H9 (cell line): ENCODE results near the gene RASGRF2. TPM values are rescaled to one million over a fixed set of nuclear protein-coding genes. Genes with fewer than 3 reads are reported as not detected.

Experiments
- DNase-seq: peaks from one replicate; pipeline ENCODE4 v3.0.0-alpha.2; 2017
- H2AFZ ChIP-seq: one replicate; pipeline ENCODE4 v1.6.1; 2013; ENCODE audit warnings: mild to moderate bottlenecking, low read length, control low read depth, moderate library complexity
- H2AK5ac ChIP-seq: 2 replicates; pipeline ENCODE4 v1.6.1; 2013; ENCODE audit warnings: low read length, control low read depth, mixed read lengths; ENCODE audit not compliant: insufficient read length
- H2BK120ac ChIP-seq: one replicate; pipeline ENCODE4 v1.6.1; 2013; ENCODE audit warnings: low read depth, mild to moderate bottlenecking, low read length, control low read depth, inconsistent platforms; ENCODE audit not compliant: poor library complexity, severe bottlenecking
- H2BK12ac ChIP-seq: 2 replicates; pipeline ENCODE4 v1.6.1; 2013; ENCODE audit warnings: low read length, control low read depth, mixed read lengths, low read depth; ENCODE audit not compliant: insufficient read length
- H2BK15ac ChIP-seq: 2 replicates; pipeline ENCODE4 v1.6.1; 2013; ENCODE audit warnings: low read depth, low read length, control low read depth
- H2BK20ac ChIP-seq: one replicate; pipeline ENCODE4 v1.6.1; 2013; ENCODE audit warnings: low read depth, mild to moderate bottlenecking, low read length, control low read depth, inconsistent platforms; ENCODE audit not compliant: poor library complexity, severe bottlenecking
- H2BK5ac ChIP-seq: 2 replicates; pipeline ENCODE4 v1.6.1; 2013; ENCODE audit warnings: low read length, control low read depth, mixed read lengths; ENCODE audit not compliant: insufficient read length
- H3K14ac ChIP-seq: 2 replicates; pipeline ENCODE4 v1.6.1; 2013; ENCODE audit warnings: low read length, control low read depth; ENCODE audit not compliant: insufficient read depth
- H3K18ac ChIP-seq: 2 replicates; pipeline ENCODE4 v1.6.1; 2013; ENCODE audit warnings: low read depth, mild to moderate bottlenecking, mixed read lengths, low read length, control low read depth; ENCODE audit not compliant: insufficient read length
- H3K23ac ChIP-seq: 2 replicates; pipeline ENCODE4 v1.6.1; 2013; ENCODE audit warnings: low read length, control low read depth, mixed read lengths, low read depth; ENCODE audit not compliant: insufficient read length
- H3K23me2 ChIP-seq: 2 replicates; pipeline ENCODE4 v1.6.1; 2013; ENCODE audit warnings: low read depth, mild to moderate bottlenecking, mixed read lengths, low read length, control low read depth; ENCODE audit not compliant: insufficient read length, poor library complexity, severe bottlenecking
- H3K27ac ChIP-seq: 2 replicates; pipeline ENCODE4 v1.5.1; 2013; ENCODE audit warnings: low read length, control low read depth, mixed read lengths, low read depth; ENCODE audit not compliant: insufficient read length
- H3K27me3 ChIP-seq: 2 replicates; pipeline ENCODE4 v1.6.1; 2013; ENCODE audit warnings: low read length, control low read depth, inconsistent platforms; ENCODE audit not compliant: insufficient read depth
- H3K4ac ChIP-seq: 2 replicates; pipeline ENCODE4 v1.6.1; 2013; ENCODE audit warnings: low read depth, mild to moderate bottlenecking, control low read depth, inconsistent platforms, low read length, moderate library complexity
- H3K4me1 ChIP-seq: 2 replicates; pipeline ENCODE4 v1.6.1; 2013; ENCODE audit warnings: low read length, control low read depth, inconsistent platforms; ENCODE audit not compliant: insufficient read depth
- H3K4me2 ChIP-seq: 2 replicates; pipeline ENCODE4 v1.6.1; 2013; ENCODE audit warnings: low read length, control low read depth, mixed read lengths; ENCODE audit not compliant: insufficient read length, insufficient read depth
- H3K56ac ChIP-seq: 2 replicates; pipeline ENCODE4 v1.6.1; 2013; ENCODE audit warnings: low read depth, mild to moderate bottlenecking, mixed read lengths, low read length, control low read depth; ENCODE audit not compliant: insufficient read length
- H3K79me1 ChIP-seq: 2 replicates; pipeline ENCODE4 v1.6.1; 2013; ENCODE audit warnings: low read depth, mild to moderate bottlenecking, moderate library complexity, low read length, control low read depth, inconsistent platforms; ENCODE audit not compliant: insufficient read depth, poor library complexity, severe bottlenecking
- H3K79me2 ChIP-seq: 2 replicates; pipeline ENCODE4 v1.6.1; 2013; ENCODE audit warnings: low read length, control low read depth, inconsistent platforms; ENCODE audit not compliant: insufficient read depth
- H3K9ac ChIP-seq: 2 replicates; pipeline ENCODE4 v1.6.1; 2013; ENCODE audit warnings: low read length, control low read depth, mixed read lengths; ENCODE audit not compliant: insufficient read length; ENCODE audit errors: extremely low read depth
- H3K9me3 ChIP-seq: one replicate; pipeline ENCODE4 v1.6.1; 2013; ENCODE audit warnings: low read depth, low read length, inconsistent platforms; ENCODE audit not compliant: control insufficient read depth
- H3T11ph ChIP-seq: one replicate; pipeline ENCODE4 v1.6.1; 2013; ENCODE audit warnings: mild to moderate bottlenecking, low read length, control low read depth, inconsistent platforms
- H4K20me1 ChIP-seq: one replicate; pipeline ENCODE4 v1.6.1; 2013; ENCODE audit not compliant: control insufficient read depth, insufficient read length, insufficient read depth
- H4K5ac ChIP-seq: 2 replicates; pipeline ENCODE4 v1.6.1; 2013; ENCODE audit warnings: low read depth, mild to moderate bottlenecking, mixed read lengths, low read length, control low read depth; ENCODE audit not compliant: insufficient read length
- H4K8ac ChIP-seq: replicated peaks from 2 replicates; pipeline ENCODE4 v1.6.1; 2013; ENCODE audit warnings: low read length, control low read depth, mixed read lengths, low read depth; ENCODE audit not compliant: insufficient read length
- H4K91ac ChIP-seq: 2 replicates; pipeline ENCODE4 v1.6.1; 2013; ENCODE audit warnings: low read depth, mild to moderate bottlenecking, moderate library complexity, mixed read lengths, low read length, control low read depth; ENCODE audit not compliant: insufficient read length
- H3K27ac Mint-ChIP-seq, 3 experiments: 2 replicates in 2 of 3; 3 replicates in 1 of 3; pipeline ENCODE4 v1.8.0; 2020 to 2021; ENCODE audit warnings: mixed read lengths in 3 of 3, mild to moderate bottlenecking in 1 of 3, moderate library complexity in 1 of 3
- H3K27me3 Mint-ChIP-seq: 2 replicates; pipeline ENCODE4 v1.8.0; 2021; ENCODE audit warnings: low read depth, mild to moderate bottlenecking, moderate library complexity, mixed read lengths
- H3K36me3 Mint-ChIP-seq, 3 experiments: 2 replicates in 2 of 3; 3 replicates in 1 of 3; pipeline ENCODE4 v1.8.0; 2020 to 2021; ENCODE audit warnings: low read depth in 3 of 3, mixed read lengths in 3 of 3; ENCODE audit not compliant: insufficient read depth in 1 of 3
- H3K4me1 Mint-ChIP-seq, 2 experiments: 2 replicates each; pipeline ENCODE4 v1.8.0; 2020; ENCODE audit warnings: mixed read lengths in 2 of 2
- H3K4me3 Mint-ChIP-seq, 2 experiments: 2 replicates in 1 of 2; 3 replicates in 1 of 2; pipeline ENCODE4 v1.8.0; 2020 to 2021; ENCODE audit warnings: mild to moderate bottlenecking in 2 of 2, mixed read lengths in 2 of 2, moderate library complexity in 1 of 2
- H3K9me3 Mint-ChIP-seq, 2 experiments: 2 replicates in 1 of 2; 3 replicates in 1 of 2; pipeline ENCODE4 v1.8.0; 2020; ENCODE audit warnings: mild to moderate bottlenecking in 2 of 2, mixed read lengths in 2 of 2, moderate library complexity in 1 of 2
- WGBS: extraction: QIAGEN DNeasy Blood & Tissue Kit; methylation state at CpG from one replicate; pipeline ENCODE4 v1.1.7; 2013; ENCODE audit warnings: missing lambda C conversion rate, low lambda C conversion rate, mixed read lengths; ENCODE audit not compliant: insufficient read length; ENCODE audit errors: extremely low coverage; 5-methylcytosine and 5-hydroxymethylcytosine counted together
- total RNA-seq: library from RNA; stranded (reverse); gene quantifications from 2 replicates; pipeline ENCODE4 v1.2.1, GENCODE V29; 2021
- TF ChIP-seq, protein P1 (sequence below): fragments of 200-600 bp; sonication (generic); conservative IDR thresholded peaks from 3 replicates; pipeline ENCODE4 v1.8.0; 2021; ENCODE audit warnings: antibody characterized with exemption, mild to moderate bottlenecking

Gene RASGRF2
- total RNA-seq, 1 experiment from 2014 or later, result 13.5 TPM

DNA sequence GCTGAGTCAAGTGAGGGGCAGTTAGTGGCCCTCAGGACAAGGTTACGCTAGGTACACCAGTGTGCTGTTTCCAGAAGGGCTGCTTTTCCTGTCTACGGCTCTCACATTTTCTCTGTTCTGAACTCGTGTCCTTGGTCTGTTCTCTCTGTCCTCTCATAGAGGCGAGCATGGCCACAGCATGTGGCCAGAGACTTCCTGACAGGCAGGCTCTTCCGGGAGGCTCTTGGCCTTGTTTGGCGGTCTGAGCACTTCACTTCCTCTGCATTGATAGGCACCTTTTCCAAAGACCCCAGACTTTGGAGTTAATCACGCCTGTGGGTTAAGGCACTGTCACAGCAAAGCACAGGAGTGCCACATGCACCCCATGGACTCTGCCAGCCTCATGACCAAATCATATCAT lies 274.1 kb downstream of the RASGRF2 start:
- peaks cover 3% of the 10 kb centered on the region; the same call in 1 of the 2 replicates for H3K4me1 ChIP-seq
- no peaks in the 10 kb centered on the region for H3K9me3 ChIP-seq
- H2BK15ac ChIP-seq, result no peak overlapping the region
- H4K91ac ChIP-seq, result no peak overlapping the region
- Mint-ChIP-seq H3K27ac (peak overlapping the region; percentile 27 to 86 (median 85); a peak in 5 of 7 replicates), H3K36me3 (peaks cover 0 to 16% (median 9%) of the 10 kb centered on the region in 3 experiments; a peak in 6 of 7 replicates), H3K4me3 (peak overlapping the region; percentile 61 to 82), H3K9me3 (no peaks in the 10 kb centered on the region; a peak in 1 of 5 replicates), H3K4me1 (peaks cover 23% of the 10 kb centered on the region in 2 experiments), H3K27me3 (no peaks in the 10 kb centered on the region; the same call in 1 of the 2 replicates)
- no peak overlapping the region for H3K56ac ChIP-seq
- no peak overlapping the region for H3K4ac ChIP-seq
- H2BK5ac ChIP-seq, result no peak overlapping the region
- no peak overlapping the region for H3K27ac ChIP-seq
- H4K5ac ChIP-seq, result no peak overlapping the region
- peak; percentile 42 for DNase-seq
- H4K8ac ChIP-seq, result no peak overlapping the region
- no peak overlapping the region for H3K23ac ChIP-seq
- no peaks in the 10 kb centered on the region for H3K27me3 ChIP-seq
- H4K20me1 ChIP-seq, result peaks cover 3% of the 10 kb centered on the region
- H2BK120ac ChIP-seq, result no peak overlapping the region
- no peak overlapping the region for H3K4me2 ChIP-seq
- no peaks in the 10 kb centered on the region for H3K79me2 ChIP-seq
- peaks cover 3% of the 10 kb centered on the region for H3K23me2 ChIP-seq
- no peaks in the 10 kb centered on the region for H3K79me1 ChIP-seq
- H3K18ac ChIP-seq, result no peak overlapping the region
- H2AK5ac ChIP-seq, result no peak overlapping the region
- H3K14ac ChIP-seq, result no peak overlapping the region
- TF ChIP-seq, protein P1, sequence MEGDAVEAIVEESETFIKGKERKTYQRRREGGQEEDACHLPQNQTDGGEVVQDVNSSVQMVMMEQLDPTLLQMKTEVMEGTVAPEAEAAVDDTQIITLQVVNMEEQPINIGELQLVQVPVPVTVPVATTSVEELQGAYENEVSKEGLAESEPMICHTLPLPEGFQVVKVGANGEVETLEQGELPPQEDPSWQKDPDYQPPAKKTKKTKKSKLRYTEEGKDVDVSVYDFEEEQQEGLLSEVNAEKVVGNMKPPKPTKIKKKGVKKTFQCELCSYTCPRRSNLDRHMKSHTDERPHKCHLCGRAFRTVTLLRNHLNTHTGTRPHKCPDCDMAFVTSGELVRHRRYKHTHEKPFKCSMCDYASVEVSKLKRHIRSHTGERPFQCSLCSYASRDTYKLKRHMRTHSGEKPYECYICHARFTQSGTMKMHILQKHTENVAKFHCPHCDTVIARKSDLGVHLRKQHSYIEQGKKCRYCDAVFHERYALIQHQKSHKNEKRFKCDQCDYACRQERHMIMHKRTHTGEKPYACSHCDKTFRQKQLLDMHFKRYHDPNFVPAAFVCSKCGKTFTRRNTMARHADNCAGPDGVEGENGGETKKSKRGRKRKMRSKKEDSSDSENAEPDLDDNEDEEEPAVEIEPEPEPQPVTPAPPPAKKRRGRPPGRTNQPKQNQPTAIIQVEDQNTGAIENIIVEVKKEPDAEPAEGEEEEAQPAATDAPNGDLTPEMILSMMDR, result no peak
- no peak overlapping the region for H3T11ph ChIP-seq
- H2BK20ac ChIP-seq, result no peak overlapping the region
- WGBS, result no CpG with 5 or more reads among the region's 7 CpGs
- no peak overlapping the region for H3K9ac ChIP-seq
- no peak overlapping the region for H2BK12ac ChIP-seq
- no peak overlapping the region for H2AFZ ChIP-seq
